Testis (tissue), 3 donors: ENCODE data around the gene MED10. TPM values are rescaled to one million over a fixed set of nuclear protein-coding genes. Genes with fewer than 3 reads are reported as not detected.
"Not testable (repeated sequence)": the region's sequence is repeated elsewhere in the genome, so short reads cannot be mapped to it uniquely, and the experiment has no call there.

Source experiments
- DNase-seq: peaks from one replicate; pipeline ENCODE4 v3.0.0-alpha.2; 2019
- H3K27ac ChIP-seq, 2 donors: fragments of 200-600 bp; sonication (generic); one replicate each; pipeline ENCODE4 v1.5.1; 2019
- H3K27me3 ChIP-seq: fragments of 200-600 bp; sonication (generic); one replicate; pipeline ENCODE4 v1.5.1; 2019
- H3K36me3 ChIP-seq: fragments of 200-600 bp; sonication (generic); one replicate; pipeline ENCODE4 v1.5.1; 2017; ENCODE audit warnings: low read depth; ENCODE audit errors: missing control alignments
- H3K4me1 ChIP-seq: fragments of 200-600 bp; sonication (generic); one replicate; pipeline ENCODE4 v1.5.1; 2019
- H3K4me3 ChIP-seq, 2 donors: fragments of 200-600 bp; sonication (generic); one replicate each; pipeline ENCODE4 v1.5.1; 2017 to 2019
- H3K9me3 ChIP-seq: fragments of 200-600 bp; sonication (generic); one replicate; pipeline ENCODE4 v1.5.1; 2017
- POLR2A ChIP-seq: fragments of 450-650 bp; IDR thresholded peaks from one replicate; pipeline ENCODE4 v1.6.1; 2017; ENCODE audit warnings: antibody characterized with exemption, mild to moderate bottlenecking, moderate library complexity
- WGBS, 2 donors: methylation state at CpG; one replicate each; pipeline ENCODE4 v1.1.5; 2018; 5-methylcytosine and 5-hydroxymethylcytosine counted together
- intact Hi-C: fragments of 100-400 bp; cut with DNase I; formaldehyde crosslinking; loops from one replicate; pipeline ENCODE4 v1.15.1; 2023; ENCODE audit warnings: low total_unique reads
- polyA plus RNA-seq: library from polyadenylated mRNA; stranded (reverse); fragments of 350-450 nt; fragmentation: Illumina TruSeq; extraction: RNeasy Lipid Tissue Mini Kit (QIAGEN cat#74804); gene quantifications from one replicate; pipeline ENCODE4 v1.2.3, GENCODE V29; 2014; ENCODE audit warnings: low read depth, low replicate concordance; ENCODE audit not compliant: insufficient read depth
- total RNA-seq, 2 donors: library from RNA; depleted of rRNA; stranded (reverse); fragments of >200 nt; gene quantifications; one replicate each; pipeline ENCODE4 v1.2.3, GENCODE V29; 2016
- TF ChIP-seq, protein P1 (sequence below), 3 experiments: fragments of 450-650 bp in 2 of 3; fragments of 200-600 bp in 1 of 3; sonication (generic) in 1 of 3; IDR thresholded peaks; one replicate each; pipeline ENCODE4 v1.5.1; 2016 to 2019; ENCODE audit warnings: antibody characterized with exemption in 3 of 3, mild to moderate bottlenecking in 2 of 3, moderate library complexity in 1 of 3

Gene MED10
- total and polyA plus RNA-seq, 3 donors from 2014 or later = 43.6 to 47.9 (median 43.8) TPM

DNA sequence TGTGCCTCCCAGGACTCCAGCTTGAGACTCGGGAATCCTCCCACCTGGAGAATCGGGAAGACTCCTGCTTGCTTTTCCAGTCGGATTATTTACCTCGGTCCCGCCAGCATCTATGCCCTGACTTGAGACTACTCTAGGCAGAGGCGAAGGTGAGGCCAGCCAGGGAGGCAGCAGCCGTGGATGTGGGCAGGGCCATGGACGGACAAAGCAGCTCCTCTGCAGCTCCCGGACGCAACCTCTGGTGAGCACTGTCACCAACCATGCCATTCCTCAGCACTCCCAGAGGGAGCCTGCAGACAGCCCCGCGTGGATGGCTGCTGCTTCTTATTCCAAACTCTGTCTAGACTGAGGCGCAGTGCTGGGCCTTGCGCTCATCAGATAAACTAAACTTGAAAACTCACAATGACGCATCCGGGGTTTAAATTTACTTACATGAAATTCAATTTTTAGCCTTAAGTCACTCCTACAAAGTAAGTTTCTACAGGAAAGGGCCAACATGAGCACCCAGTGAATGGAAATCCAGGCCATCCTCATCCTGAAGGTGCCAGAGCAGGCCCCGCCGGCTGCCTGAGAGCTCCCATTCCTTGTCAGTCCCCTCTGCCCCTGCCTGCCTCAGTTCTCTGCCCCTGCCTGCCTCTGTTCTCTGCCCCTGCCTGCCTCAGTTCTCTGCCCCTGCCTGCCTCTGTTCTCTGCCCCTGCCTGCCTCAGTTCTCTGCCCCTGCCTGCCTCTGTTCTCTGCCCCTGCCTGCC is 17.8 kb downstream of the MED10 start:
- no peak overlapping the region for H3K27ac ChIP-seq
- intact Hi-C loops = no loop called here
- H3K36me3 ChIP-seq = no peaks in the 10 kb centered on the region
- DNase-seq = no peak
- no peak overlapping the region for H3K4me3 ChIP-seq
- no peaks in the 10 kb centered on the region for H3K4me1 ChIP-seq
- no peaks in the 10 kb centered on the region for H3K27me3 ChIP-seq
- no peaks in the 10 kb centered on the region for H3K9me3 ChIP-seq
- WGBS, 2 donors = 83 to 88% methylated on average over 16 to 18 of the region's 18 CpGs
- no peak for TF ChIP-seq POLR2A
- TF ChIP-seq, protein P1, sequence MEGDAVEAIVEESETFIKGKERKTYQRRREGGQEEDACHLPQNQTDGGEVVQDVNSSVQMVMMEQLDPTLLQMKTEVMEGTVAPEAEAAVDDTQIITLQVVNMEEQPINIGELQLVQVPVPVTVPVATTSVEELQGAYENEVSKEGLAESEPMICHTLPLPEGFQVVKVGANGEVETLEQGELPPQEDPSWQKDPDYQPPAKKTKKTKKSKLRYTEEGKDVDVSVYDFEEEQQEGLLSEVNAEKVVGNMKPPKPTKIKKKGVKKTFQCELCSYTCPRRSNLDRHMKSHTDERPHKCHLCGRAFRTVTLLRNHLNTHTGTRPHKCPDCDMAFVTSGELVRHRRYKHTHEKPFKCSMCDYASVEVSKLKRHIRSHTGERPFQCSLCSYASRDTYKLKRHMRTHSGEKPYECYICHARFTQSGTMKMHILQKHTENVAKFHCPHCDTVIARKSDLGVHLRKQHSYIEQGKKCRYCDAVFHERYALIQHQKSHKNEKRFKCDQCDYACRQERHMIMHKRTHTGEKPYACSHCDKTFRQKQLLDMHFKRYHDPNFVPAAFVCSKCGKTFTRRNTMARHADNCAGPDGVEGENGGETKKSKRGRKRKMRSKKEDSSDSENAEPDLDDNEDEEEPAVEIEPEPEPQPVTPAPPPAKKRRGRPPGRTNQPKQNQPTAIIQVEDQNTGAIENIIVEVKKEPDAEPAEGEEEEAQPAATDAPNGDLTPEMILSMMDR (IDR thresholded peaks at IDR 0.05) = no peak

DNA sequence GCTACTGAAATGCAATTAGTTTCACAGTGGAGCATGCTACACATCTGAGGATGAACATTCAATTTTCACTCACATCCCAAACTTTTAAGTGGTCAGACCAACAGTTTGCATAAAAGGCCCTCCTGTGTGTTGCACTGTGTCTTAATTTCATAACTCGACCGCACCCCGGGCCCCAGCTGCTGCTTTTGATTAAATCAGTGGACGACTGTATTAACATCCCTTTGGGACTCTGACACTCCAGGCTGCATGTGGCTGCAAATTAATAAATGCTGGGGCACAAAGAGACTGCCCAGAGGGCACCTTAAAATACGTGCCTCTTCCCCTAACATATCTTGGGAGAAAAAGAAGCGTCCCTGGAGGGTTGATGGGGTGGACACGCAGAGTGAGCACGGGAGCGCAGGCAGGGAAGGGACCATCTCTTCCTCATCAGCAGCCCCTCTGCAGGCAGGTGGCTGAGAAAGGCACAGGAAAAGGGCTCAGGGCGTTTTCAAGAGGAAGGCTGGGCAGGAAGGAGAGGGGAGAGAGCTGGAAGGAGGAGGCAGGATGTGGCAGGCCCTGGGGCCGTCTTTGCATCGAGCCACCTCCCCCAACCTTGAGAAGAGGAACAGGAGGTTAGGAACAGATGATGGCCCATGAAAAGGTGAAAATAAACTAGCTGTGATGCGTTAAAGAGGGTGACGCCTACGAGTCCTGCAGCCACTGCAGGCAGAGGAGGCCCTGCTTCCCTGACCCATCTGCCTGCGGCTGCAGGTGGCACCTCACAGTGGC is 18.6 kb downstream of the MED10 start:
- no peak for DNase-seq
- no peaks in the 10 kb centered on the region for H3K4me1 ChIP-seq
- TF ChIP-seq, protein P1 (IDR thresholded peaks at IDR 0.05) = no peak
- TF ChIP-seq POLR2A = no peak
- no peaks in the 10 kb centered on the region for H3K36me3 ChIP-seq
- no peaks in the 10 kb centered on the region for H3K9me3 ChIP-seq
- no peak overlapping the region for H3K4me3 ChIP-seq
- H3K27me3 ChIP-seq = no peaks in the 10 kb centered on the region
- intact Hi-C loops = no loop called here
- H3K27ac ChIP-seq = no peak overlapping the region
- 73 to 78% methylated on average over 16 of the region's 16 CpGs for WGBS, 2 donors

DNA sequence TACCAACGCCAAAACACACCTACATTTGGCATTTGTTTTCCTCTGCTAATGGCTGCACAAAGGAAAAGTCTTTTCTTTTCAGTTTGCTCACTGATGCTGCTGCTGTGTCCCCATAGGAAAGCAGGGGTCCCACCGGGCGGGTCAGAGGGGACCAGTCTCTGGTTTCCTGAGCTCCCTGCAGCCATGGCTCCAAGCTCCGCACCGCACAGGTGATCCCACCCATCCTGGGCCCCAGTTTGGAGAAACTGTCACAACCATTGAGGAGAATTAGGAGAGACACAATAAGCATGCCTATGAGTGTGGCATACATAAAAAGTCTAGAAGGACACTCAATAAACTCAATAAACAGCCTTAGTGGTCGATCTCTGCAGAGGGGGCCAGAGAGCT is 19.9 kb downstream of the MED10 start:
- intact Hi-C loops = no loop called here
- Histone ChIP-seq H3K4me3 (no peak overlapping the region), H3K27me3 (no peaks in the 10 kb centered on the region), H3K4me1 (no peaks in the 10 kb centered on the region), H3K36me3 (no peaks in the 10 kb centered on the region), H3K9me3 (no peaks in the 10 kb centered on the region), H3K27ac (no peak overlapping the region)
- 88% methylated on average over 6 of the region's 6 CpGs for WGBS, 2 donors
- TF ChIP-seq, protein P1 (IDR thresholded peaks at IDR 0.05) = no peak
- TF ChIP-seq POLR2A = no peak
- no peak for DNase-seq

DNA sequence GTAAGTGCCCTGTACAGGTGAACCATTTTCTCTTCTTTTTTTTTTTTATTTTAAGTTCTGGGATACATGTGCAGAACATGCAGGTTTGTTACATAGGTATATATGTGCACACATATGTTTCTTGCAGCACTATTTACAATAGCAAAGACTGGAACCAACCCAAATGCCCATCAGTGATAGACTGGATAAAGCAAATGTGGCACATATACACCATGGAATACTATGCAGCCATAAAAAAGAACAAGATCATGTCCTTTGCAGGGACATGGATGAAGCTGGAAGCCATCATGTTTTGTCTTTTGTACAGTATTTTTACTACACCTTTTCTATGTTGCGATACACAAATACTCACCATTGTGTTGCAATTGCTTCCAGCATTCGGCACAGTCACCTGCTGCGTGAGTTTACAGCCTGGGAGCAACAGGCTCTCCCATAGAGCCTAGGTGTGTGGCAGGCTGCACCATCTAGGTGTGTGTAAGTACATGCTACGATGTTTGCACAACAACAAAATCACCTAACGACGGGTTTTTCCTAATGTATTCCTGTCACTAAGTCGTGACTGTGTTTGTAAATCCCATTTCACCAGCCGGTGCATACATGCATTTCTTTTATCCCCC is 20.4 kb downstream of the MED10 start:
- H3K27ac ChIP-seq, DNase-seq, H3K36me3 ChIP-seq, H3K4me3 ChIP-seq, H3K4me1 ChIP-seq, intact Hi-C loops, H3K27me3 ChIP-seq, H3K9me3 ChIP-seq: not testable (repeated sequence)
- WGBS, 2 donors = 91% methylated on average over 8 of the region's 8 CpGs

DNA sequence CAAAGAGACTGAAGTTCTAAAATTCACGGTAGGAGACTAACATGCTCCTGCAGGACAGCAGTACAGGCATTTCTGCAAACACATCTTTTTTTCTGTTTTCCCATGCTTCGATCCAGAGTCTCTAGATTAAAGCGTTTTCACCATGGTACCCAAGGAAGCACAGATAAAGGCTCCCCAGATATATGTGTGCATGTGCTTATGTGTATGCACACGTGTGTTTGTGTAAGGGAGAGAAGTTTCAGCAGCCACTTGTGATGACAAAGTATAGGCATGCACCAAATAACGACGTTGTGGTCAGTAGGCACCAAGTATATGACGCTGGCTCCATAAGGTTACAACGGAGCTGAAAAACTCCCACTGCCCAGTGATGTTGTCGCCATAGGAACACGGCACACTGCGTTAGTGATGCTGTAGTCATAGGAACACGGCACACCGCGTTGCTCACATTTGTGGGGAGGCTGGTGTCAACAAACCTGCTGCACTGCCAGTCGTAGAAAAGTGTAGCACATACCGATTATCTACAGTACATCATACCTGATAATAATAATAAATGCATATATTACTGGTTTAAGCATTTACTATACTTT is 21.7 kb downstream of the MED10 start:
- intact Hi-C loops = no loop called here
- 86 to 88% methylated on average over 16 of the region's 16 CpGs for WGBS, 2 donors

More for the DNA sequence above, 21.7 kb downstream of the MED10 start:
- TF ChIP-seq POLR2A = no peak
- TF ChIP-seq, protein P1 (IDR thresholded peaks at IDR 0.05) = no peak
- Histone ChIP-seq H3K36me3 (no peaks in the 10 kb centered on the region), H3K4me3 (no peak overlapping the region), H3K27me3 (no peaks in the 10 kb centered on the region), H3K9me3 (no peaks in the 10 kb centered on the region), H3K27ac (no peak overlapping the region), H3K4me1 (no peaks in the 10 kb centered on the region)
- DNase-seq = no peak
